EL (cell line): Measurements from ENCODE around the gene SCARF2.
"Not testable (repeated sequence)": the region's sequence is repeated elsewhere in the genome, so short reads cannot be mapped to it uniquely, and the experiment has no call there.

Experiments used
- DNase-seq: peaks from one replicate; pipeline ENCODE4 v3.0.0-alpha.2; 2016

SCARF2 gene

DNA sequence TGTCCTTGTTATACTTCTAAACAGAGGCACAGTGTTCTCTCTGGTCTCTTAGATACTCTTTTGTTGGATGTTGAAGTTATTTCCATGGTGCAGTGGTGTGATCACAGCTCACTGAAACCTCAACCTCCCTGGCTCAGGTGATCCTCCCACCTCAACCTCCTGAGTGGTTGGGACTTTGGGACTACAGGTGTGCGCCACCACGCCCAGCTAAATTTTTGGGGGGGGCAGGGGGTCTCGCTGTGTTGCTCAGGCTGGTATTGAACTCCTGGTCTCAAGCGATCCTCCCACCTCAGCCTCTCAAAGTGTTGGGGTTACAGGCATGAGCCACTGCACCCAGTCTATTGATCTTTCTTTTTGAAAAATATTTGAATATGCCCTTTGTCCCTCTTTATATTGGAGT is 28.7 kb downstream of the SCARF2 start:
- DNase-seq = no peak

GRCh38 chr22:20407829-20408228 is 29.8 kb downstream of the SCARF2 start:
- no peak for DNase-seq

GRCh38 chr22:20406686-20407408 is 30.8 kb downstream of the SCARF2 start:
- DNase-seq = no peak

GRCh38 chr22:20405931-20406685 is 31.5 kb downstream of the SCARF2 start:
- DNase-seq = no peak

DNA sequence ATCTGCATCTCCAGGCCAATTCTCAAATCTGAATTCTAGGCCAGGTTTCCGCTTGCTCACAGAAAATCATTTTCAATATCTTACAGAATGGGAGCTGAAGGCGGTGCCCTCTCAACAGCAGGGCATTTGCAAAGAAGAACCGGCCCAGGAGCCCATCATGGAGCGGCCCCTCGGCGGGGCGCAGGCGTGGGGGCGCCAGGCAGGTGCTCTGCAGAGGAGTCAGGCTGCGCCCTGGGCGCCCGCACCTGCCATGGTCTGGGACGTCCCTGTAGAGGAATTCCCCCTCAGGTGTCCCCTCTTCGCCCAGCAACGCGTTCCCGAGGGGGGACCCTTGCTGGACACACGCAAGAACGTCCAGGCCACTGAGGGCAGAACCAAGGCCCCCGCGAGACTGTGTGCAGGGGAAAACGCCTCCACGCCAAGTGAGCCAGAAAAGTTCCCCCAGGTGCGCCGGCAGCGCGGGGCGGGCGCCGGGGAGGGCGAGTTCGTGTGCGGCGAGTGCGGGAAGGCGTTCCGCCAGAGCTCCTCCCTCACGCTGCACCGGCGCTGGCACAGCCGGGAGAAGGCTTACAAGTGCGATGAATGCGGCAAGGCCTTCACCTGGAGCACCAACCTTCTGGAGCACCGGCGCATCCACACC is 32.2 kb downstream of the SCARF2 start:
- DNase-seq = no peak

DNA sequence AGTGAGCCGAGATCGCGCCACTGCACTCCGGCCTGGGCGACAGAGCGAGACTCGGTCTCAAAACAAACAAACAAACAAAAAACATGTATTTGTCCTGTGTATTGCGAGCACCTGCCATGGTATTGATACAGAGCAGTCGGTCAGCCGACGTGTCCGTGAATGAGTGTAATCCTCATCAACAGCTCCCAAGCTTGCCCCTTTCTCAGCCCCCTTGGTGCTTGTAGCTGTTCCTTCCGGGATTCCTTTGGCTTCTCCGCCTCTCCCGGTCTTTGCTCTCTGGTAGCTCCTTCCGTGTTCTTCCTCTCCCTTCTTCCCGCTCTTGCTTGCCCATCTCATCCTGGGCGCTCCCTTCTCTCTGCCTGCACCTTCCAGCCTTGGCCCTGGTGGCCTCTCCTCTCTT is 32.7 kb downstream of the SCARF2 start:
- DNase-seq = no peak

DNA sequence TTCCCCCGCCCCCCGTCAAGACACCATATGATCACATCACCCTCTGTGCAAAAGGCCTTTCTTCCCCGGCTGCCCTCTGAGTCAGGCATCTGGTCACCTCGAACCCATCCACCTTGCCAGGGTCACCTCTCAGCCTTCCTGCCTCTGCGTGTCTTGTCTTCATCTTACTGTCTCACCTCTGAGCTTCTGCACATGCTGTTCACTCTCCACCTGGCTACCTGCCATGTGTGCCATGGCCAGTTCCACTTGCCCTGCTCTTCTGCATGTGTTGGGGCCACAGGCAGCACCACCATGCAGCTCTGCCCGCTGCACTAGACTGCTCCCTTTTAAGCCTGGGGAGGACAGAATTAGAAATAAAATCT is 33.9 kb downstream of the SCARF2 start:
- DNase-seq = no peak

- DNase-seq = no peak
These were observed 34.5 kb downstream of the SCARF2 start for GRCh38 chr22:20402960-20403778.

DNA sequence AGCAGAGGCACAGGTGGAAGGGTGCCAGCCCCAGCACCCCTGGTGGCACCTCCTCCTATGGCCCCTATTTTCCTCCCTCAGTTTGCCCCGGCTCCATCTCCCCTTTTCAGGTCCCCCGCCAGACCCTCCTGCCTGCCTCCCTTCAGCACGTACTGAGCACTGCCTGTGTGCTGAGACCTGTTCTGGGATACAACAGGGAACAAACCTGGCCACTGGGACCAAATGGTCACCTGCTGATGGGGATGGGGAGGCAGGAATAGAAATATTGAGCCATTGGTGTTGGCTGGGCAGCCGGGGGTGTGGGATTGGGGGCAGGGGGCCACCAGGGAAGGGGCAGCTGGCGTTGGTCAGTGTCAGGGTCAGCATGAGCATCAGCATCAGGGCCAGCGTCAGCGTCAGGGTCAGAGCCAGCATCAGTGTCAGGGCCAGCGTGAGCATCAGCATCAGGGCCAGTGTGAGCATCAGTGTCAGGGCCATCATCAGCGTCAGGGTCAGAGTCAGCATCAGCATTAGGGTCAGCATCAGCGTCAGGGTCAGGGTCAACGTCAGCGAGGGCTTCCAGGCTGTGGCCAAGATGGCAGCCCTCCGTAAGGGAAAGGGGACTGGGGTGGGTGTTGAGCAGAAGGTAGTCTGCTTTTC is 36.1 kb downstream of the SCARF2 start:
- DNase-seq = no peak

DNA sequence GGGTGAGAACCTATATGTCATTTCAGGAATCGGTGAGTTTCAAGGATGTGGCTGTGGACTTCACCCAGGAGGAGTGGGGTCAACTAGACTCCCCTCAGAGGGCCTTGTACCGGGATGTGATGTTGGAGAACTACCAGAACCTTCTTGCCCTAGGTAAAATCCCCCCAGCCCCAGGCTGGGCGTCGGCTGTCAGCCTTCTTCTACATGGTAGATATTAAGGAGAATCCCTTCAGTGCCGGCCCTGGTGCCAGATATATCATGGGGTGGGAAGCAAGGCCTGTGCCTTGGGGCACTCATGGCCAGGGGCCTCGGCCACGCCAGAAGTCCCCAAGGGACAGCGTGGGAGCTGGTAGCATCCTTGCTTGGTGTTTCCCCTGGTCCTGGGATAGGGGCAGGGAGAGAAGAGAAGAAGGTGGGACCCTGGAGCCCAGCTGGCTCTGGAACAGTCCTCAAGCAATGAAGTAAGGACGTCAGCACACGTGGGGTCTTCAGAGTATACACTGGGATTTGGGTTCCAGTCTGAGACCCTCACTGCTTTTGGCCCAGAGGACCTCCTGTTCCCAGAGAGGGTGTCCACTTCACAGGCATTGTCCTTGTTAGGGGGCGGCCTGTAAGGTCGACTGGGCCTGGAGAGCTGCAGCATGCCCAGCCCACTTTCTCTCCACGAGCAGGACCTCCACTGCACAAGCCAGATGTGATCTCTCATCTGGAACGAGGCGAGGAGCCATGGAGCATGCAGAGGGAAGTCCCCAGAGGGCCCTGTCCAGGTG is 36.8 kb downstream of the SCARF2 start:
- no peak for DNase-seq

GRCh38 chr22:20399866-20400605 is 37.6 kb downstream of the SCARF2 start:
- no peak for DNase-seq

GRCh38 chr22:20398420-20398819 is 39.2 kb downstream of the SCARF2 start:
- DNase-seq = no peak

DNA sequence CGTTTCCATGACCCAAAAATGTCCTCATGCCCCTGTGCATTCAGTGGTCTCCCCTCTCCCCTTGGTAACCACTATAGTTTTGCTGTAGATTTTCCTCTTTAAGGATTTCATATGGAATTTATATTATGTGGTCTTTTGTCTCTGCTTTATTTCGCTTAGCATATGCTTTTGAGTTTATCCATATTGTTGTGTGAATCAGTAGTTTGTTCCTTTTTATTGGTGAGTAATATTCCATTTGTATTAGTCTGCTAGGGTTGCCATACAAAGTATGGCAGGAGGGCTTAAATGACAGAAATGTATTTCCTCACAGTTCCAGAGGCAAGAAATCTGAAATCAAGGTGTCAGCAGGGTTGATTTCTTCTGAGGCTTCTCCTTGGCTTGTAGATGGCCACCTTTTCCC is 40.1 kb downstream of the SCARF2 start:
- DNase-seq = no peak

- DNase-seq = no peak
These were observed 41.0 kb downstream of the SCARF2 start for GRCh38 chr22:20396639-20397038.

GRCh38 chr22:20395907-20396287 is 41.7 kb downstream of the SCARF2 start:
- DNase-seq = no peak

DNA sequence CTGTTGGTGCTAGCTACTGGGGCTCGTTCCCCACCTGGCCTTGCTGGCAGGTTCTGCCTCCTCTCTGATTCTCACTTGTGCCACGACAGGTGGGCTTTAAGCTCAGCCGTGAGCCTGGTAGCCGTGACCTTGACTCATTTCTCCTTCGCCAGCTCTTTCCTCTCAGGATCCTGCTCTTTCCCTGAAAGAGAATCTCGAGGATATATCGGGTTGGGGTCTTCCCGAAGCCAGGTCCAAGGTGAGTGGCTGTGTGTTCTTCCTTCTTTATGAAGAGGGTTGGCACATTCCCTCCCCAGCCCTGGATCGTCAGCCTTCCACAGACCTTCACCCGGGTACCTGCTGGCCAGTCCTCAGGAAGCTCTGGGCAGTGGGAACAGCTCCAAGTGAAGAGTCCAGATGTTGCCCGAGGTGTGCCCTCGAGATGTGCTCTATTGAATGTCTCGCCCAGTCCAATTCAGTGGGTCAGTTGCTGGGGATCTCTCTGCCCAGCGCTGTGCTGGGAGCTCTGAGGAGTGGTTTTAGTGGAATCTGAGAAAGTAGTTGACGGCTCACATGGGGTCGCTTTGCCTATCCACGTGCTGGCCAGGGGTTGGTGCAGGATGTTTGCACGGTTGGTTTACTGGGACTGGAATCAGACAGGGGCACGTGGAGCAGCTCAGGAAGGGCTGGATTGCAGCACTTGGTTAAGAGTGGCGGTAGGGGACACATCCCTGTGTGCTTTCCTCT is 42.3 kb downstream of the SCARF2 start:
- no peak for DNase-seq

GRCh38 chr22:20393705-20394476 is 43.7 kb downstream of the SCARF2 start, which contains the start of gene ZNF74:
Gene ZNF74, plus strand, starts transcription at chr22:20394151. Its CDS starts 478 bp downstream, at chr22:20394629.
- DNase-seq = peak; percentile 92

DNA sequence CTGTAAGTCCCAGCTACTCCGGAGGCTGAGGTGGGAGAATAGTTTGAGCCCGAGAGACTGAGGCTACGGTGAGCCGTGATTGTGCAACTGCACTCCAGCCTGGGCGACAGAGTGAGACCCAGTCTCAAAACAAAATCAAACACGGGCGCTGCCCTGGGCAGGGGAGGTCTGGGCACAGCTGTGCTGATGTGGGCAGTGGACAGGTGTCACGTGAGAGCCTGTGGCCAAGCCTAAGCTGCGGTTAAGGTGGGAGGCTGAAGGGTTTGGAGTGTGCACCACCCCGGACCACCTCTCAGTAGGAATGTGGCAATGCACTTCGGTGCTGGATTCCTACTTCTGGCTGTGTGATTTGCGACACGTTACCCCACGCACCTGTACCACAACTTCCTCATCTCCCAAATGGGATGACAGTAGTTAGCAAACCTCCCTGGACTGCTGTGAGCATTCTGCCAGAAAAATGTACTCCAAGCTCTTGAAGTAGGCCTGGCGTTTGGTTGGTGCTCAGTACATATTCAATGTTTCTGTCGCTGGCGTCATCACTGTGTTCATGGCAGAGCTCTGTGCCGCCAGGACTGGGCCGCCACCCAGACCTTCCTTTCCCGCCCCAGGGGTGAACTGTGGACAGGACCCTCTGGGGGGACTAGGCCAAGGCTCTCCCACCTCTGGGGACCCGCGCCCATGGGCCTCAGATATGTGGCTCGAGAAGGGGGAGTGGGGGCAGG is 44.5 kb downstream of the SCARF2 start:
- no peak for DNase-seq

- DNase-seq = not testable (repeated sequence)
These were observed 45.2 kb downstream of the SCARF2 start for GRCh38 chr22:20392365-20392881.
